ENCODE results near the gene ABR.

Gene ABR

GRCh38 chr17:1022278-1023024 is 157.3 kb downstream of the ABR start:
- no peak for DNase-seq

- no peak for DNase-seq
Measured at GRCh38 chr17:1021147-1021546, 158.6 kb downstream of the ABR start.

DNA sequence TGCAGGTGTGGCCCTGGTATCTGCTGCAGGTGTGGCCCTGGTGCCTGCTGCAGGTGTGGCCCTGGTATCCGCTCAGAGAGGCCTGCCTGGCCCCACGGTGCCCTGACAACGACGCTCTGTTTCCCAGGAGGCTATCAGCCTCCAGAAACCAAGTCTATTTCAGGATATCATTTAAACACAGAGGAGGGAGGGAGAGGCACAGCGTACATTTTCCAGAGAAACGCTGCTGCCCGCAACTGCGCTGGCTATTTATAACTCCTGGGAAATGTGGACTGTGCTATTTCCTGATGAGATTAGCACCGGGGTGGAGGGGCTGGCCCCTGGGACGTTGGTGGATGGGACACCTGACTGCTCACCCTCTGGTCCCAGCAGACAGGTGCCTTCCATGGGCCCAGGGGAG is 160.3 kb downstream of the ABR start:
- no peak for DNase-seq

GRCh38 chr17:1018547-1018946 is 161.2 kb downstream of the ABR start:
- no peak for DNase-seq

DNA sequence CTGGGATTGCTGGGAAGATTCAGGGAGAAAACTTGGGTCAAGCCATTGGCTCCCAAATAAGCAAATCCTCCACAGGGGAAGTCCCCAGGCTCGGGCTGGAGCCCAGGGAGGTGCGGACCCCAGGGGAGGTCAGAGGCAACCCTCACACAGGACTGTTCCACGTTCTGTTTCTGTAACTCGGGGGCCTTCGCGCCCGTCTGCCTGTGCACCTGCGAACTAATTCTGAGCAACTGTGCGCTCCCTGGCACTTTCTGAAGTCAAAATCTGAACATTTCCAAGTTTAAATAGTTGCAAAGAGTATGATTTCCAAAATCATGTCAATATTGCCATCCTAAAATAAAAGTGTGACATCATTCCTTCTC is 166.1 kb downstream of the ABR start:
- no peak for DNase-seq

GRCh38 chr17:1012823-1013728 is 166.7 kb downstream of the ABR start:
- no peak for DNase-seq

DNA sequence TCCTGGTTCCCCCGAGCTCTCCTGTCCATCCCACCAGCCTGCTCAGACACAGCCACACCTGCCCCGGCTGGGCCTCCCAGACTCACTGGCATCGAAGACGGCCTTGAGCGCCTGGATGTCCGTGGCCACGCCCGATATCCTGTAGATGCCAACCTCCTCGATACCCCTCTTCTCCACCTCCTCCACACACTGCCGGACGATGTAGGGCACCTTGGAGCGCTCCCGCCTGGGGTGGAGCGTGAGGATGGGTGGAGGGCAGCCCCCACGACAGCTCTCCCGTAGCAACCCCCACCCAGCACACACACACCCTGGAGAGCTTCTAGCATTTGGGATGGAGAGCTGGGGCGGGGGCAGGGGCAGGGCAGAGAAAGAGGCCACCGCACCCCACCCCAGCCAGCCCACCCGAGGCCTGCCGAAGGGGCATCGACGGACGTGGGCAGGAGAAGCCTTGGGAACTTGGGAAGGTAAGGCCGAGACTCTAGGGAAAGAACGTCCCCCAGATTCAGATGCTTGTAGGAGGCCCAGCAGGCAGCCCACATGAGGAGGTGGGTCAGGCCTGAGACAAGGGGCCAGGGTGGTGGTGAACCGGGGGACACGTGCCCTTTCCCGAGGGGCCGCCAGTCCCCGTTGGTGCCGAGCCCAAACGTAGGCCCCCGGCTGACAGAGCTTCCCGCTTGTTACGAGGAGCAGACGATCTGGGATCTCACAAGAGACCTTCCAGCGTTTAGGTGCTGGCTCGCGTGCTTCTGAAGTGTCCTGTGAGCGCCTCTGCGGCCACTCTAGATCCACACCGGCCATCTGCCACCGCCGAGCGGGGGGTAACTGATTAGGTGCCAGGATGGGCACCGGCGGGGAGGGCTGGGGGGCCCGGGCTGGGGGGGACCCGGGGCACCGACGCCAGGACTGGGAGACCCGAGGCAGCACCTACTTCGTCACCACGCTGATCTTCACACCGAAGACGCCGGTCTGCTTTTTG is 167.7 kb downstream of the ABR start:
- DNase-seq: no peak

GRCh38 chr17:1011138-1011537 is 168.6 kb downstream of the ABR start:
- DNase-seq: no peak

- no peak for DNase-seq
Measured at GRCh38 chr17:1010586-1010985, 169.2 kb downstream of the ABR start.

DNA sequence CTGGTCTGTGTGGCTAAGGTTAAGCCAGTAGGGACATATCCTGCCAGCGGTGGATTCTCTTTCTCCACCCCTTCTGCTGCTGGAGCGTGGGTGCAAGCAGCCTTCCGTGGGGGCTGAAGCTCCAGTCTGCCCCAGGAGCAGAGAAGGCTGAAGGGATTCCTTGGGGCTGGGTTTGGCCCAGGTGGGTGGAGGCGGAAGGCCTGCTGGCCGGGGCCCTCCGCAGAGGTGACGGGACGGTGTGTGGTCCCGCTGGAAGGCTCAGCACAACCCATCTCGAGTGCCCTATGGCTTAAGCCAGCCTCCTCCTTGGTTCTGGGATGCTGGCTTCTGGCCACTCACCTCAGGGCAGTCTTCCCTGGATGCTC is 169.7 kb downstream of the ABR start:
- no peak for DNase-seq

DNA sequence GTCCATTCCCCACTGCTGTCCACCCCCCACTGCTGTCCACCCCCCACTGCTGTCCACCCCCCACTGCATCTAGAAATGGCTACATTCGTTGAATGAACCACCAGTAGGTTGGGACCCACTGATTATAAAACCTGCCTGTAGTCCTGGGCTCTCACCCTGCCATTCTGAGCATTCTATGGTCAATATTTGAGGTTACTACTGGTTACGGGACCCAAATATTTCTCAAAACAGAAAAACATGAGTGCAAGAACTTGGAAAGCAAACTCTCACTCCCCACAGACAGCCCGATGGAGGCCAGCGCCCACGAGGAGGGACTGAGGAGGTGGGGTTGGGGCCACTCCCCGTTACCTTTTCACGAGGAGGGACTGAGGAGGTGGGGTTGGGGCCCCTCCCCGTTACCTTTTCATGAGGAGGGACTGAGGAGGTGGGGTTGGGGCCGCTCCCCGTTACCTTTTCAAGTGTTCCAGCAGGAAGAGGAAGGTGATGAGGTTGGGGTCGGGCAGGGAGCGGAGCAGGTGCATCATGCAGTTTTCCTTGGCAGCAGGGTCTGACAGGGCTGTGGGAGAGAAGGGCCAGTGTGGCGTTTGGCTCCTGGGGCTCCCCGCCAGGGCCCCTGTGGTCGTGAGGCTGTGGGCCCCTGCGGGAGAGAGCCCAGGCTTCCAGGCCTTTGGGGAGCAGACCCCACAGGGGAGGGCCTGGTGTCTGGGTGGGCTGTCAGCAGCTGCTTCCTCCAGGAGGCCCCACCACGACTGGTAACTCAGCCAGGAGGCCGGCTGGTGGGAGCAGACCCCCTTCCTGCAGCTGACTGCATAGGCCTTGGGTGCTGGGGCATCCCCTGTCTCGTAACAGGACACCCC is 170.3 kb downstream of the ABR start:
- DNase-seq: no peak

DNA sequence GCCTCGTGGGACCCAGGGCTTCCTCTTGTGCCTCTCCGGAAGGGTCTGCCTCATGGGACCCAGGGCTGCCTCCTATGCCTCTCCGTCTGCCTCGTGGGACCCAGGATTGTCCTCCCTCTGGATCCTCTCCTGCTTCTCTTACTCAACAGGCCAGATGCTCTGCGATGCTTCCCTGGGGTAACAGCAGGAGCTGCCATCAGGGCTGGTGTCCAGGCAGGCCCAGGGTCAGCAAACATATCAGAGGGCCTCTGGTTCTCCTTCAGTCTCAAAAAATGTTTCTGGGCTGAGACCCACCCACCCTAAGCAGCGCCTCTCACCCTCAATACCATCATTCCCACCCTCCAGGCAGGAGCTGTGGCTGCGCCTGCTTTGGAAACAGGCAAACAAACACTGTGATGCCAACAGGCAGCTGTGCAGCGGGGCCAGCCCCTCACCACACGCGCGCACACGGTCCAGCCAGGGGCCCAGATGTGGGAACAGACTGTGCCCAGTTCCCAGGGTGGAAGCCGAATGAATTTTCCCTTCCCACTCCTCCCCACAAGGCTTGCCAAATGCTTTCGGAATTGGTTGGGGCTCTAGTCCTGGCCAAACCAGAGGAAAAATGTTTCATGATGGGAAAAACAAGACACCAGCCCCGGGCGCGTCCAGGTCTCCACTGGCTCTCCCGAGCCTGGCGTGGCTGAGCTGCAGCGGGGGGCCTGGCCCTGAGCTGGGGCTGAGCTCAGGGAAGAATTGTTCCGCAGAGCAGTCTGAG is 171.6 kb downstream of the ABR start:
- no peak for DNase-seq

- DNase-seq: no peak
Measured at GRCh38 chr17:1007310-1008007, 172.3 kb downstream of the ABR start.

DNA sequence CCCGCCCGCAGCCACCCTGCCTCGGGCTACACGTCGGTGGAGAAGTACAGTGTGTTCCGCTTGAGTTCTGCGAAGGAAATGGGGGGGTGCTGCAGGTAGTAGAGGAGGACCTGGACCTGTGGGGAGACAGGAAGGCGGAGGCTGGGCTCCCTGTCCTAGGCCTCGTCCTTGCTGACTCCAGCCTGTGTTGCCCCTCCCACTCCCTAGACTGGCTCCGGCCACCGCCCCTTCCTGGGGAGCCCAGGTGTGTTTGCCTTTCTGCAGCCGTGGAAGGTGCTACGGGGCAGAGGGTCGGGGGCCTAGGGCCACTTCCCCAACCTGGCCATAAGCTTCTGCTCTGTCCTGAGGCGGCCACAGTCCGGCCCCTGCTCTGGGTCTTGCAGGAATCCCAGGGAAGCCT is 173.7 kb downstream of the ABR start:
- DNase-seq: peak; percentile 18

DNA sequence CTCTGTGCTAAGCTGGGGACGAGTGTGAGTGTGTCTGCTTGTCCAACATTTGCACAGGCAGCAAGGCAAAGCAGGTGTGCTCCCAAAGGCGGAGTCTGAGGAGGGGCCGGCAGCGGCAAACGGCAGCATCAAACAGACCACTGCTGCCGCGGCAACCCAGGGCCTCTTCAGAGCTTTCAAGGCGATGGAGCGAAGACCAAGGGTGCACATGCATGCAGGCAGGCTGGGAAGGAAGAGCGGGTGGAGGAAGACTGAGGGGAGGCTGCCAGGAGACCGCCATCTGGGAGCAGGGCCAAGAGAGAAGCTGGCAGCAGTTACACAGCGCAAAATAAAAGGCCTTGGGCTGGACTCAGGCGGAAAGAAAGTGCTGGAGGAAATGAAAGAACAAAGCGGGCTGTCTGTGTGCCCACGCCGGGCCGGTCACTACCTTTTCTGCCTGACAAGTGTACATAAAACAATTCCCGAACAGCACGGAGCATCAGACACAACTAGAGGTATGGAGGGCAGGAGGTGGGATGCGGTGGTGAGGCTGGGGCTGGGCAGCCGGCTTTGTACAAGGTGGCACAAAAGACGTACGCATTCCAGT is 174.3 kb downstream of the ABR start:
- DNase-seq: peak; percentile 63

GRCh38 chr17:1004769-1005295 is 174.9 kb downstream of the ABR start:
- DNase-seq: no peak

DNA sequence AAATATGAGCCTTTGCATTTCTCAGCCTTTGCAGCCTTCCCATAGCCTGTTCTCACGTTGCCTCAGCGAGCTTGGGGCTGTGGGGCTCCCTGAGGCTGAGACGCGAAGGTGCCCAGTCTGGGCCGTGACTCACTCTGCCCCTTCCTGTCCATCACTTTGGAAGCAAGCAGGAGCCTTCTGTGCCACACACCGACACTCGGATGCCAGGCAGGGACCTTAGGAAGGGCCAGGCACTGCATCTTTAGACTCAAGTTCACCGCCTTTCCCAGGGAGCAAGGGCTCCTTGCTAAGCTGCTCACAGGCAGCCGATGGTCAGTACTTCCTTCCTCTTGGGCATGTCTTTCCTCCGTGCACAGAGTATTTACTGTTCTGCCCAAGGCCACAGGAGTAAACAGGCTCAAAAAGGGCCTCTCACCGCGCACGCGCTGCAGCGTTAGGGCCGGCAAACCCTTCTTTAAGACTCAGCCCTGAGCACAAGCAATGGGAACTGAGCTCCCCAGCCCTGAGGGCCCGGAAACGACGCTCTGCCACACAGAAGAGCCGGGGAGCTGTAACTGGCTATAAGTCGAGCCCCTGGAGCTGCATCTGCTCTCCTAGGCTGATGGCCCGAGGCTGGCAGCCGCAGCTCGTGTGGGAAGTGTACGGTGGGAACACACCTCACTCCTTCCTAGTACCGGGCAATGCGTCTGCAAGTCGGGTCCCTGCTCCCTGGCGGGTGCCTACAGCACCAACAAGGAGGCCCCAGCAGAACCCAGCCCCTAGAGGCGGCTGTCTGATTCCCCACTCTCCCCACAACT is 175.6 kb downstream of the ABR start:
- no peak for DNase-seq

DNA sequence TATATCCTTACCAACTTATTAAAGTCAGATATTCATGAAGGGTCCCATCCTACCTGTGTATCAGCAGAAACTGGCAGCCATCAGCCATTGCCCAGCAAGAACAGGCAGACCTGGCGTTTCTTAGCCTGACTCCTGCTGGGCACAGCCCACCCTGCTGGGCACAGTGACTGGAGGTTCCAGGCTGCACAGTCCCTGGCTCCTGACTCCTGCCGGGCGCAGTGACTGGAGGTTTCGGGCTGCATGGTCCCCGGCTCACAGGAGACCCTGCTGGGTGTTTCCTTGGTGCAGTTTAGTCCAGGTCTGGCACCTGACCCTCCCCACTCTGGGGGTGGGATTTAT is 176.2 kb downstream of the ABR start:
- no peak for DNase-seq
